Cardiac muscle cell (in vitro differentiated cells and primary cell): ENCODE results near the gene GAS7. TPM values are rescaled to one million over a fixed set of nuclear protein-coding genes. Genes with fewer than 3 reads are reported as not detected.

Experiments
- DNase-seq, 2 donors: peaks; one replicate each; pipeline versions ENCODE4 v3.0.0 to v3.0.0-alpha.2; 2010 to 2017; ENCODE audit warnings: low read depth in 1 of 2, low spot score in 1 of 2
- H3K27ac ChIP-seq: fragments of 200-600 bp; sonication (generic); 2 replicates; pipeline ENCODE4 v1.5.1; 2016
- H3K27me3 ChIP-seq: fragments of 200-600 bp; sonication (generic); 2 replicates; pipeline ENCODE4 v1.6.0; 2016; ENCODE audit warnings: control low read depth
- H3K36me3 ChIP-seq: fragments of 200-600 bp; sonication (generic); 2 replicates; pipeline ENCODE4 v1.5.1; 2016; ENCODE audit warnings: control low read depth
- H3K4me1 ChIP-seq: fragments of 200-600 bp; sonication (generic); 2 replicates; pipeline ENCODE4 v1.8.1; 2017; ENCODE audit warnings: low read depth, mild to moderate bottlenecking, mixed run types
- H3K4me3 ChIP-seq: fragments of 200-600 bp; sonication (generic); 2 replicates; pipeline ENCODE4 v1.5.1; 2016; ENCODE audit warnings: mild to moderate bottlenecking
- H3K9me3 ChIP-seq: fragments of 200-600 bp; sonication (generic); 2 replicates; pipeline ENCODE4 v1.5.1; 2017; ENCODE audit warnings: low read depth, mild to moderate bottlenecking, control low read depth
- polyA plus RNA-seq: library from polyadenylated mRNA; unstranded; fragments of >200 nt; fragmentation: Nextera tagmentation; extraction: Ambion mirVana; gene quantifications from 2 replicates; pipeline ENCODE4 v1.2.1, GENCODE V29; 2016
- total RNA-seq: library from RNA; depleted of rRNA; stranded (reverse); fragments of >200 nt; gene quantifications from 2 replicates; pipeline ENCODE4 v1.2.3, GENCODE V29; 2016
- TF ChIP-seq, protein P1 (sequence below): IDR thresholded peaks from 2 replicates; pipeline ENCODE4 v1.5.1; 2012; ENCODE audit warnings: low read depth, mild to moderate bottlenecking, low read length

Gene GAS7
- total and polyA plus RNA-seq, 2 experiments from 2014 or later, result 6.1 to 13.5 TPM

DNA sequence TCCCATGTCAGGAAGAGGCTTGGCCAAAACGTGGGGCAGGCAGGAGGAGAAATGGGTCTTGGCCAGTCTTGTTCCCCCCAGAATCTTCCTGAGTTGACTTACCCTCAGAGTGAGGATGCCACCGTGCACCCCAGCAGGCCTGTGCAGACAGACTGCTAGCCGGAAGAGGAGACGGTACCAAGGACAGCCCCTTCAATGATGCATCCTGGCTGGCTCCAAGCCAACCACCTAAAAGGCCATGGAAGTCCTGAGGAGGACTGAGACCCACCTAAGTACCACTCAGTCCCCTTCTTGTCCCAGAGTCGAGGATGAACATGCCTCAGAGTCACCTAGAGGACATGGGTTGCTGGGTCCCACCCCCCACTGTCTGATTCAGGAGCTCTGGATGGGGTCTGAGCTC, 246.6 kb downstream of the GAS7 start:
- TF ChIP-seq, protein P1, sequence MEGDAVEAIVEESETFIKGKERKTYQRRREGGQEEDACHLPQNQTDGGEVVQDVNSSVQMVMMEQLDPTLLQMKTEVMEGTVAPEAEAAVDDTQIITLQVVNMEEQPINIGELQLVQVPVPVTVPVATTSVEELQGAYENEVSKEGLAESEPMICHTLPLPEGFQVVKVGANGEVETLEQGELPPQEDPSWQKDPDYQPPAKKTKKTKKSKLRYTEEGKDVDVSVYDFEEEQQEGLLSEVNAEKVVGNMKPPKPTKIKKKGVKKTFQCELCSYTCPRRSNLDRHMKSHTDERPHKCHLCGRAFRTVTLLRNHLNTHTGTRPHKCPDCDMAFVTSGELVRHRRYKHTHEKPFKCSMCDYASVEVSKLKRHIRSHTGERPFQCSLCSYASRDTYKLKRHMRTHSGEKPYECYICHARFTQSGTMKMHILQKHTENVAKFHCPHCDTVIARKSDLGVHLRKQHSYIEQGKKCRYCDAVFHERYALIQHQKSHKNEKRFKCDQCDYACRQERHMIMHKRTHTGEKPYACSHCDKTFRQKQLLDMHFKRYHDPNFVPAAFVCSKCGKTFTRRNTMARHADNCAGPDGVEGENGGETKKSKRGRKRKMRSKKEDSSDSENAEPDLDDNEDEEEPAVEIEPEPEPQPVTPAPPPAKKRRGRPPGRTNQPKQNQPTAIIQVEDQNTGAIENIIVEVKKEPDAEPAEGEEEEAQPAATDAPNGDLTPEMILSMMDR, result no peak
- Histone ChIP-seq H3K4me3 (no peak overlapping the region), H3K27me3 (no peaks in the 10 kb centered on the region)

DNA sequence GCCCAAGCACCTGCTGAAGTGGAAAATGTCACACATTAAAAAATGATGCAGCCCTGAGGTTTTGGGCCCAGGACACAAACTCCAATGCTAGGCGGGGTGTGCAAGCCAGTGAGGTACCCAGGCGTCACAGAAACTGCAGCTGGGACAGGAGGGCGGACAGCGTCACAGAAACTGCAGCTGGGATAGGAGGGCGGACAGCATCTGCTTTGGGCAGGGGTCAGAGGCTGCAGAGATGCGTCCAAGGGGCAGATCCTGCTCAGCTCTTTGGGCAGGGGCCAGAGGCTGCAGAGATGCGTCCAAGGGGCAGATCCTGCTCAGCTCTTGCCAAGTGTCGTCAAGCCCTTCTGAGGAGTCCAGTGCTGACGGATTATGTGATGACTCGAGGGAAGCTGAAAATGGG, 249.5 kb downstream of the GAS7 start:
- no peaks in the 10 kb centered on the region for H3K36me3 ChIP-seq
- H3K4me1 ChIP-seq, result peaks cover 10% of the 10 kb centered on the region
- H3K27me3 ChIP-seq, result no peaks in the 10 kb centered on the region
- H3K4me3 ChIP-seq, result no peak overlapping the region
- H3K27ac ChIP-seq, result no peak overlapping the region
- no peak for DNase-seq
- TF ChIP-seq, protein P1, result no peak
- H3K9me3 ChIP-seq, result no peaks in the 10 kb centered on the region

More for the DNA sequence above, 246.6 kb downstream of the GAS7 start:
- Histone ChIP-seq H3K36me3 (no peaks in the 10 kb centered on the region), H3K4me1 (no peaks in the 10 kb centered on the region), H3K27ac (no peak overlapping the region), H3K9me3 (no peaks in the 10 kb centered on the region)
- DNase-seq, result no peak

DNA sequence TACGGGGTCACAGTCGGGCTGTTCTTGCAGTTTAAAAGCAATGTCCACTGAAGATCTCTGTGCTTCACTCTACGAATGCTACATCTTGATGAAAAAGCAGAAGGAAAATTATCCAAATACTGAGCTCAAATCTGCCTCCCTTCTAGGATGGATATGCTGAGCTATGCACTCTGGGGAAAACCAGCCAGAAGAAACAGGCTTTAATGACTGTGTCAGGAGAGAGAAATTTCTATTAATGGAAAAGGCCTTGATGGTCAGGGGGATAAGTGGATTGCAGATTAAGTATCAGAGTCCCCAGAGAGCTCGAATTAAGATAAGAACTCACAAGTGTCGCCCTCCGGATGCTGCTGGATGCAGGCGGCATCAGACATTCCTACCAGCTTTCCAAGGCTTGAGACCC, 253.7 kb downstream of the GAS7 start:
- Histone ChIP-seq H3K4me1 (peaks cover 10% of the 10 kb centered on the region), H3K4me3 (no peak overlapping the region), H3K27me3 (no peaks in the 10 kb centered on the region), H3K9me3 (no peaks in the 10 kb centered on the region), H3K27ac (no peak overlapping the region), H3K36me3 (no peaks in the 10 kb centered on the region)
- no peak for DNase-seq
- TF ChIP-seq, protein P1, result no peak

DNA sequence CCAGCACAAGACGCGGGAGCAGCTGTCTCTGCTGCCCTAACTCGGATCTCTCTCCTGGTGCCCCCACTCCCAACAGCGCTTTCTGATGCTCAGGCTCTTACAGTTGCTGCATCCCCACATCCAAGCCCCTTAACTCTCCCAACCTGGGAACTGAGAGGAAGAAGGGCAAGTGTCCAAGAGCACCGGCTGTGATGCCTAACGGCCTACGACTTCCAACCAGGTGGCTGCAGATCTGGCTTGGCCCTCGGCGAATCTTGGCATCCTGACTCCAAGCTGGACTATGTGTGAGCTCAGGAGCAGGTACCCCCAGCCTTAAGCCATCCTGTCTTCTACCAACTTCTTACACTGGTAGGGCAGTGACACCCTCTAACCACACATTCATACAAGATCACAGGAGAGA, 255.1 kb downstream of the GAS7 start:
- Histone ChIP-seq H3K9me3 (no peaks in the 10 kb centered on the region), H3K4me3 (no peak overlapping the region), H3K36me3 (no peaks in the 10 kb centered on the region), H3K4me1 (peaks cover 10% of the 10 kb centered on the region), H3K27me3 (no peaks in the 10 kb centered on the region), H3K27ac (no peak overlapping the region)
- DNase-seq, result no peak
- TF ChIP-seq, protein P1, result no peak

DNA sequence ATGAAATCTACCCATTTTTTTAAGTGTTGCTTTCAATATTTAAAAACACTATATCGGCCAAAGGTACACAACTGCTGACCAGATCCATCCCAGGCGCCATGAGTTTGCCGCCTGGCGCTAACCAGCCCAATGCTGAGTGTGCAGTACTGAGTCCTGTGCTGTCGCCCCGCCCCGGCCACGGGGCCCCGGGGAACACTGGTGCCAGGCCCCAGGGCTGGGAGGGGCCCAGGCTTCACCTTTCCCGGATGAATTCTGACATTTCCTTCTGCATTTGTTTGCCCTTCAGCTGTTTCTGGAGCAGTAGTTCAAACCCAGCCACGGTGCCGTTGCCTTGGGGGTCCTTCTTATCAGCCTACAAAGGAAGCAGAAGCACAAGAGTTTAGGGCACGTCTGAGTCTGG, 255.5 kb downstream of the GAS7 start:
- H3K27ac ChIP-seq, result no peak overlapping the region
- peaks cover 10% of the 10 kb centered on the region for H3K4me1 ChIP-seq
- no peaks in the 10 kb centered on the region for H3K27me3 ChIP-seq
- no peak for DNase-seq
- no peaks in the 10 kb centered on the region for H3K36me3 ChIP-seq
- no peak overlapping the region for H3K4me3 ChIP-seq
- TF ChIP-seq, protein P1, result no peak
- no peaks in the 10 kb centered on the region for H3K9me3 ChIP-seq

DNA sequence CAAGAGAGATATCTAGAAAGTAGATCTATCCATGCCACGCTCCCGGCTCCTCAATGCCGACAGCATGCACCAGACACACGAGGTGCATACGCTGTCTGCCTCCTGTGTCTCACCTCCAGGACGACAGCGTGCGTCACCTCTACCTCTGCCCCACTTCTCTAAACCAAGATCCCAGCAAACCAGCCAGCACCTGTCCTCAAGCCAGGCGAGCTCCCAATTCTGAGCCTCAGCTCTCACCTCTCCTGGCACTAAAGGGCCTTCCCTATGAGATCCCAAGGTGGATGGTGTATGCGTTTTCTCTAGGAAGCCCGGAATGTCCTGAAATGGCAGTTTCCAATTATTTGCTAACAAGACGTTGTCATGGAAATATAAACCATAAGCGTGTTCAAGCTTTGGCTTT, 257.1 kb downstream of the GAS7 start:
- no peaks in the 10 kb centered on the region for H3K27me3 ChIP-seq
- no peak overlapping the region for H3K4me3 ChIP-seq
- H3K4me1 ChIP-seq, result peaks cover 10% of the 10 kb centered on the region
- no peaks in the 10 kb centered on the region for H3K36me3 ChIP-seq
- TF ChIP-seq, protein P1, result no peak
- DNase-seq, result no peak
- H3K9me3 ChIP-seq, result no peaks in the 10 kb centered on the region
- no peak overlapping the region for H3K27ac ChIP-seq
